Cardiac septum (tissue), 1 donor: ENCODE results near the gene BTBD1. TPM values are rescaled to one million over a fixed set of nuclear protein-coding genes. Genes with fewer than 3 reads are reported as not detected.

ENCODE experiments used
- DNase-seq: peaks from one replicate; pipeline ENCODE4 v3.0.0-alpha.2; 2020; ENCODE audit warnings: low spot score
- intact Hi-C: fragments of 100-400 bp; cut with DNase I; formaldehyde crosslinking; loops from one replicate; pipeline ENCODE4 v1.14.0; 2022
- microRNA-seq: library from miRNA; unstranded; fragments of <30 nt; microRNA quantifications from one replicate; pipeline ENCODE4 v1.2.0, GENCODE V29; 2020
- total RNA-seq: library from RNA; stranded (reverse); fragmentation: NEBNext Ultra II Directional; extraction: Animal tissue kit (Norgen Biotek cat#: 25700); gene quantifications from one replicate; pipeline ENCODE4 v1.2.1, GENCODE V29; 2021
- donor health status: DM: no; HTN: no; CAD: no.

BTBD1 gene
- total RNA-seq, 1 donor from 2014 or later: 128 TPM

GRCh38 chr15:82970078-82970686, 96.9 kb downstream of the BTBD1 start:
- DNase-seq: no peak

GRCh38 chr15:82969353-82969752, 97.7 kb downstream of the BTBD1 start:
- DNase-seq: no peak
- intact Hi-C loops: no loop called here

More at GRCh38 chr15:82970078-82970686, 96.9 kb downstream of the BTBD1 start:
- intact Hi-C loops: no loop called here

GRCh38 chr15:82968066-82968465, 99.0 kb downstream of the BTBD1 start:
- DNase-seq: no peak
- intact Hi-C loops: no loop called here

- intact Hi-C loops: no loop called here
- DNase-seq: no peak
These were observed 100.4 kb downstream of the BTBD1 start for GRCh38 chr15:82966671-82967071.

Small RNA genes lying within 50 kb of the gene (microRNA-seq; reads per million reads assigned to microRNA genes)
- not detected for gene MIR4515

Other genes starting within 250 kb of the BTBD1 start
- gene HOMER2, start 114.5 kb downstream of the BTBD1 start, total RNA-seq: 41.6 TPM
- gene RAMAC, start 81.0 kb downstream of the BTBD1 start, total RNA-seq: 12.5 TPM
- 8.5 TPM for gene C15orf40, start 55.6 kb downstream of the BTBD1 start, total RNA-seq
- gene TM6SF1, start 40.4 kb upstream of the BTBD1 start, total RNA-seq: 2.8 TPM
- gene HDGFL3, start 140.6 kb upstream of the BTBD1 start, total RNA-seq: 50.5 TPM
- gene BNC1, start 217.4 kb upstream of the BTBD1 start, total RNA-seq: 0.11 TPM